ENCODE results near the gene HLA-DOA. TPM values are rescaled to one million over a fixed set of nuclear protein-coding genes. Genes with fewer than 3 reads are reported as not detected.

HLA-DOA gene
- 0.46 and 0.58 TPM in 2 replicates for total RNA-seq (2021)
- percentile 16 among the genes with signal in this experiment for Bru-seq, nascent RNA
- BruChase-seq, experiment 1, labeled RNA remaining after a 2-hour chase, result percentile 25 among the genes with signal in this experiment
- percentile 26 among the genes with signal in this experiment for BruChase-seq, experiment 2, labeled RNA remaining after a 6-hour chase
- long read RNA-seq, result 0 reads

GRCh38 chr6:33008944-33009861, at the start of gene HLA-DOA:
Gene HLA-DOA, minus strand, starts transcription at chr6:33009591.
- TF ChIP-seq EZH2 (IDR thresholded peaks at IDR 0.05; ENCODE audit: borderline replicate concordance, low read depth, low read length, poor library complexity, severe bottlenecking) (no peak), CTCF (conservative IDR thresholded peaks at IDR 0.05; ENCODE audit: low read depth, low read length) (no peak; the same call in 1 of the 2 replicates)
- no peak within 1 kb of the TSS for H3K27ac ChIP-seq (ENCODE audit: low read depth, low read length, poor library complexity, severe bottlenecking)
- H3K27me3 ChIP-seq (replicated peaks; ENCODE audit: insufficient read depth, low read depth, low read length, poor library complexity), result peaks cover 17% of the 10 kb centered on the region

GRCh38 chr6:33057222-33058150, 48.1 kb upstream of the HLA-DOA start:
- ChIA-PET POLR2A (ENCODE audit: low non-redundant PET) (no interaction called here), CTCF (no interaction called here)
- Histone ChIP-seq H3K9me3 (ENCODE audit: low read depth, low read length, poor library complexity, severe bottlenecking) (no peaks in the 10 kb centered on the region), H3K4me3 (ENCODE audit: low read depth, low read length, poor library complexity, severe bottlenecking) (no peak overlapping the region), H3K27ac (ENCODE audit: low read depth, low read length, poor library complexity, severe bottlenecking) (no peak overlapping the region), H3K36me3 (ENCODE audit: insufficient read depth, low read length, poor library complexity, severe bottlenecking) (no peaks in the 10 kb centered on the region), H3K4me1 (ENCODE audit: insufficient read depth, low read length, poor library complexity, severe bottlenecking) (no peaks in the 10 kb centered on the region), H3K27me3 (replicated peaks; ENCODE audit: insufficient read depth, low read depth, low read length, poor library complexity) (peaks cover 3% of the 10 kb centered on the region)
- no TSS peak for BruUV-seq (replicated peaks)
- TF ChIP-seq EZH2 (IDR thresholded peaks at IDR 0.05; ENCODE audit: borderline replicate concordance, low read depth, low read length, poor library complexity, severe bottlenecking) (no peak), CTCF (conservative IDR thresholded peaks at IDR 0.05; ENCODE audit: low read depth, low read length) (no peak)
- DNase-seq (ENCODE audit: low spot score), result no peak
- intact Hi-C loops (cut with micrococcal nuclease; ENCODE audit: unreplicated experiment), result no loop called here

More at GRCh38 chr6:33008944-33009861, at the start of gene HLA-DOA:
- DNase-seq (ENCODE audit: low spot score), result peak; percentile 65
- Histone ChIP-seq H3K36me3 (ENCODE audit: insufficient read depth, low read length, poor library complexity, severe bottlenecking) (no peaks in the 10 kb centered on the region), H3K9me3 (ENCODE audit: low read depth, low read length, poor library complexity, severe bottlenecking) (no peaks in the 10 kb centered on the region), H3K4me3 (ENCODE audit: low read depth, low read length, poor library complexity, severe bottlenecking) (peak within 1 kb of the TSS; percentile 36), H3K4me1 (ENCODE audit: insufficient read depth, low read length, poor library complexity, severe bottlenecking) (no peaks in the 10 kb centered on the region)
- ChIA-PET CTCF (interaction anchor here (0.6 to 1.1 kb wide), 4 partner anchors 25 to 236 kb away, joined by 3 to 5 read pairs (median 3); no protein-coding TSS in a partner anchor), POLR2A (ENCODE audit: low non-redundant PET) (no interaction called here)
- BruUV-seq (replicated peaks), result no TSS peak
- intact Hi-C loops (cut with micrococcal nuclease; ENCODE audit: unreplicated experiment), result no loop called here

- H3K9me3 ChIP-seq (ENCODE audit: low read depth, low read length, poor library complexity, severe bottlenecking), result no peaks in the 10 kb centered on the region
- no TSS peak for BruUV-seq (replicated peaks)
- no peak for DNase-seq (ENCODE audit: low spot score)
- H3K27ac ChIP-seq (ENCODE audit: low read depth, low read length, poor library complexity, severe bottlenecking), result no peak overlapping the region
- H3K36me3 ChIP-seq (ENCODE audit: insufficient read depth, low read length, poor library complexity, severe bottlenecking), result no peaks in the 10 kb centered on the region
- CTCF ChIA-PET, result no interaction called here
- TF ChIP-seq CTCF (conservative IDR thresholded peaks at IDR 0.05; ENCODE audit: low read depth, low read length) (no peak), EZH2 (IDR thresholded peaks at IDR 0.05; ENCODE audit: borderline replicate concordance, low read depth, low read length, poor library complexity, severe bottlenecking) (no peak)
- no peak overlapping the region for H3K4me3 ChIP-seq (ENCODE audit: low read depth, low read length, poor library complexity, severe bottlenecking)
- H3K4me1 ChIP-seq (ENCODE audit: insufficient read depth, low read length, poor library complexity, severe bottlenecking), result no peaks in the 10 kb centered on the region
- H3K27me3 ChIP-seq (replicated peaks; ENCODE audit: insufficient read depth, low read depth, low read length, poor library complexity), result peaks cover 11% of the 10 kb centered on the region
- POLR2A ChIA-PET (ENCODE audit: low non-redundant PET), result no interaction called here
- intact Hi-C loops (cut with micrococcal nuclease; ENCODE audit: unreplicated experiment), result no loop called here
These were observed 43.8 kb upstream of the HLA-DOA start for GRCh38 chr6:33053230-33053629.
